Colonic mucosa (tissue), 4 donors: ENCODE data around the gene CLPTM1L. TPM values are rescaled to one million over a fixed set of nuclear protein-coding genes. Genes with fewer than 3 reads are reported as not detected.

Source experiments
- DNase-seq: peaks from one replicate; pipeline ENCODE4 v3.0.0-alpha.2; 2020
- H3K27ac ChIP-seq: fragments of 200-600 bp; one replicate; pipeline ENCODE4 v1.8.0; 2021
- H3K27me3 ChIP-seq: fragments of 200-600 bp; one replicate; pipeline ENCODE4 v1.8.0; 2021
- H3K36me3 ChIP-seq: fragments of 200-600 bp; one replicate; pipeline ENCODE4 v1.8.0; 2021
- H3K4me1 ChIP-seq: fragments of 200-600 bp; one replicate; pipeline ENCODE4 v1.8.0; 2021; ENCODE audit warnings: mild to moderate bottlenecking
- H3K4me3 ChIP-seq: fragments of 200-600 bp; one replicate; pipeline ENCODE4 v1.8.0; 2021
- H3K9ac ChIP-seq, 2 donors: one replicate each; pipeline ENCODE4 v1.7.0; 2013; ENCODE audit warnings: control low read depth in 2 of 2, low read depth in 2 of 2, low read length in 2 of 2
- H3K9me3 ChIP-seq: fragments of 200-600 bp; one replicate; pipeline ENCODE4 v1.8.0; 2021
- intact Hi-C: fragments of 100-400 bp; cut with DNase I; formaldehyde crosslinking; loops from one replicate; pipeline ENCODE4 v1.14.1; 2022
- total RNA-seq, 2 donors: library from RNA; stranded (reverse); fragmentation: NEBNext Ultra II Directional in 1 of 2; extraction: Animal tissue kit (Norgen Biotek cat#: 25700) in 1 of 2; gene quantifications; one replicate each; pipeline ENCODE4 v1.2.1, GENCODE V29; 2021
- TF ChIP-seq, protein P1 (sequence below): fragments of 200-600 bp; IDR thresholded peaks from one replicate; pipeline ENCODE4 v1.8.0; 2022; ENCODE audit warnings: antibody characterized with exemption, mild to moderate bottlenecking
- donor health status: healthy.
- donor health status: DM: no; HTN: no; CAD: no.
- donor health status: DM: no; HTN: no; CAD: no.

Gene CLPTM1L
- total RNA-seq, 2 donors from 2014 or later, result 80.1 to 138 TPM

GRCh38 chr5:1366514-1366913 lies 21.6 kb upstream of the CLPTM1L start:
- H3K4me3 ChIP-seq, result no peak overlapping the region
- no peaks in the 10 kb centered on the region for H3K9me3 ChIP-seq
- no peaks in the 10 kb centered on the region for H3K27me3 ChIP-seq
- H3K36me3 ChIP-seq, result no peaks in the 10 kb centered on the region
- TF ChIP-seq, protein P1, sequence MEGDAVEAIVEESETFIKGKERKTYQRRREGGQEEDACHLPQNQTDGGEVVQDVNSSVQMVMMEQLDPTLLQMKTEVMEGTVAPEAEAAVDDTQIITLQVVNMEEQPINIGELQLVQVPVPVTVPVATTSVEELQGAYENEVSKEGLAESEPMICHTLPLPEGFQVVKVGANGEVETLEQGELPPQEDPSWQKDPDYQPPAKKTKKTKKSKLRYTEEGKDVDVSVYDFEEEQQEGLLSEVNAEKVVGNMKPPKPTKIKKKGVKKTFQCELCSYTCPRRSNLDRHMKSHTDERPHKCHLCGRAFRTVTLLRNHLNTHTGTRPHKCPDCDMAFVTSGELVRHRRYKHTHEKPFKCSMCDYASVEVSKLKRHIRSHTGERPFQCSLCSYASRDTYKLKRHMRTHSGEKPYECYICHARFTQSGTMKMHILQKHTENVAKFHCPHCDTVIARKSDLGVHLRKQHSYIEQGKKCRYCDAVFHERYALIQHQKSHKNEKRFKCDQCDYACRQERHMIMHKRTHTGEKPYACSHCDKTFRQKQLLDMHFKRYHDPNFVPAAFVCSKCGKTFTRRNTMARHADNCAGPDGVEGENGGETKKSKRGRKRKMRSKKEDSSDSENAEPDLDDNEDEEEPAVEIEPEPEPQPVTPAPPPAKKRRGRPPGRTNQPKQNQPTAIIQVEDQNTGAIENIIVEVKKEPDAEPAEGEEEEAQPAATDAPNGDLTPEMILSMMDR, result no peak
- H3K27ac ChIP-seq, result no peak overlapping the region
- no peaks in the 10 kb centered on the region for H3K4me1 ChIP-seq
- intact Hi-C loops, result no loop called here
- H3K9ac ChIP-seq, result no peak overlapping the region
- DNase-seq, result no peak

- DNase-seq, result no peak
- Histone ChIP-seq H3K27me3 (no peaks in the 10 kb centered on the region), H3K4me1 (no peaks in the 10 kb centered on the region), H3K36me3 (no peaks in the 10 kb centered on the region), H3K27ac (no peak overlapping the region), H3K9me3 (no peaks in the 10 kb centered on the region), H3K4me3 (no peak overlapping the region), H3K9ac (no peak overlapping the region)
- TF ChIP-seq, protein P1, result no peak
- intact Hi-C loops, result no loop called here
These were observed 19.3 kb upstream of the CLPTM1L start for GRCh38 chr5:1364211-1364610.

- intact Hi-C loops, result no loop called here
- Histone ChIP-seq H3K4me1 (no peaks in the 10 kb centered on the region), H3K36me3 (no peaks in the 10 kb centered on the region), H3K27ac (no peak overlapping the region), H3K9me3 (no peaks in the 10 kb centered on the region), H3K4me3 (no peak overlapping the region), H3K27me3 (no peaks in the 10 kb centered on the region), H3K9ac (no peak overlapping the region)
- TF ChIP-seq, protein P1, result no peak
- DNase-seq, result no peak
These were observed 18.7 kb upstream of the CLPTM1L start for GRCh38 chr5:1363581-1363980.

DNA sequence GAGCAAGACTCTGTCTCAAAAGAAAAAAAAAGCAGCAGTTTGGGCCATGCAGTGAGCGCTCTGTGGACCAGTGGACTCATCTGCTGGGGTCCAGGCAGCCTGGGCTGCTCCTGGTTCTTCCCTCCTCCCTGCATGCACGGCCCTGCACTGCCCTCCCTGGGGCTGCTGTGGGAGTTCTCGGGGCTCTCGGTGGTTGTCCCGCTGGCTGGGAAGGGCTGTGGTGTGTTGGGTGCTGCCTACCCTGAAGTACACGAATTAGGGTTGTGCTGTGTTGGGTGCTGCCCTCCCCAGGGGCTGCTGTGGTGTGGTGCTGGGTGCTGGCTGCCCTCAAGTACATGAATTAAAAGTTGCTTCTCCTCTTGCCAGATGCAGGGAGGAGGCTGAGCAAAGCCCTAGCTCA lies 18.3 kb upstream of the CLPTM1L start:
- Histone ChIP-seq H3K9ac (no peak overlapping the region), H3K9me3 (no peaks in the 10 kb centered on the region), H3K27ac (no peak overlapping the region), H3K4me1 (no peaks in the 10 kb centered on the region), H3K36me3 (no peaks in the 10 kb centered on the region), H3K27me3 (no peaks in the 10 kb centered on the region), H3K4me3 (no peak overlapping the region)
- no peak for DNase-seq
- TF ChIP-seq, protein P1, result no peak
- intact Hi-C loops, result no loop called here

DNA sequence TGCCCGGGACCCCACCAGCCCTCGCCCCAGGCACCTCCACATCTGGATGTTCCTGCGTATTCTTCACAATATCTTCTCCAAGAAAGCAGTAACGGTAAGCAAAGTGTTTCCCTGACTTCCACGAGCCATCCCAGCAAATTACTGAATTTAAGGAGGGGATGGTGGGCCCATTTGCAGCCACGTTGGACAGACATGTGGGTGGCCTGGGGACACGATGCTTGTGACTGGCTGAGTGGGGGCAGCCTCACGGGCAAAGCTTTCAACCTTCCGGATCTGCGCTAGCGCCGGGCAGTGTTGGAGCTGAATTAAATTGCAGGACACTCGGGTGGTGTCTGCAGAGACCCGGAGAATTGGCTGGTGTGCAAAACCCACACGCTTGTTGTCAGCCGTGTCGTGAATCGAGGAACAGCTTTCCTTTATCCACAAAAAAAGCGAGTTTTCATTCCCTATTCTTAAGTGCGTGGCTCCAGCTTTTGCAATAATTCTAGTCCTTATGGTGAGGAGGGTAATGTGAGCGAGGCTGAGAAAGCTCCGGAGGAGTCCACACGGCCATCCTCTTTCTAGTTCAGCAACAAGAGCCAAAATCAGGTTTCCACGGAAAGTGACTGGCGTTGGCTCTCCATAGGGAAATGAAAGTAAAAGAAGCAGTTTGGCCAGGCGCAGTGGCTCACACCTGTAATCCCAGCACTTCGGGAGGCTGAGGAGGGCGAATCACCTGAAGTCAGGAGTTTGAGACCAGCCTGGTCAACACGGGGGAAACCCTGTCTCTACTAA lies 17.5 kb upstream of the CLPTM1L start:
- DNase-seq, result no peak

More for the DNA sequence above, 17.5 kb upstream of the CLPTM1L start:
- no peaks in the 10 kb centered on the region for H3K9me3 ChIP-seq
- no peaks in the 10 kb centered on the region for H3K27me3 ChIP-seq
- intact Hi-C loops, result no loop called here
- H3K27ac ChIP-seq, result no peak overlapping the region
- H3K4me1 ChIP-seq, result no peaks in the 10 kb centered on the region
- H3K36me3 ChIP-seq, result no peaks in the 10 kb centered on the region
- TF ChIP-seq, protein P1, result no peak
- H3K4me3 ChIP-seq, result no peak overlapping the region
- H3K9ac ChIP-seq, result no peak overlapping the region
